ENCODE data around the gene E2F3.
A peak's percentile ranks its signal among the peaks of the same experiment; 100 is the strongest.

Gene E2F3

DNA sequence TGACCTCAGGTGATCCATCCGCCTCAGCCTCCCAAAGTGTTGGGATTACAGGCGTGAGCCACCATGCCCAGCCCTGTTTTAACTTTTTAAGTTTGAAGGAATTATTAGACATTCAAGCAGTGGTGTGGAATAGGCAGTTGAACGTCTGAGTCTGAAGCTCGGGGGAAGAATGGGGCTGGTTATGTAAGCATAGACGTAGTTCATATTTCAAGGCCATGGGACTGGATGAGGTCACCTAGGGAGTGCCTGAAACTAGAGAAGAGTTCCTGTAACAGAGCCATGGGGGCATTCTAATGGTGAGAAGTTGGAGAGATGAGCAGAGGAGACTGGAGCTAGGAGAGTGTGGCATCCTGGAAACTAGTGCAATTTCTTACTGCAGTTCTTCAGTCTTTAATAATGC is 139.0 kb downstream of the E2F3 start:
- TF ChIP-seq, protein P1, sequence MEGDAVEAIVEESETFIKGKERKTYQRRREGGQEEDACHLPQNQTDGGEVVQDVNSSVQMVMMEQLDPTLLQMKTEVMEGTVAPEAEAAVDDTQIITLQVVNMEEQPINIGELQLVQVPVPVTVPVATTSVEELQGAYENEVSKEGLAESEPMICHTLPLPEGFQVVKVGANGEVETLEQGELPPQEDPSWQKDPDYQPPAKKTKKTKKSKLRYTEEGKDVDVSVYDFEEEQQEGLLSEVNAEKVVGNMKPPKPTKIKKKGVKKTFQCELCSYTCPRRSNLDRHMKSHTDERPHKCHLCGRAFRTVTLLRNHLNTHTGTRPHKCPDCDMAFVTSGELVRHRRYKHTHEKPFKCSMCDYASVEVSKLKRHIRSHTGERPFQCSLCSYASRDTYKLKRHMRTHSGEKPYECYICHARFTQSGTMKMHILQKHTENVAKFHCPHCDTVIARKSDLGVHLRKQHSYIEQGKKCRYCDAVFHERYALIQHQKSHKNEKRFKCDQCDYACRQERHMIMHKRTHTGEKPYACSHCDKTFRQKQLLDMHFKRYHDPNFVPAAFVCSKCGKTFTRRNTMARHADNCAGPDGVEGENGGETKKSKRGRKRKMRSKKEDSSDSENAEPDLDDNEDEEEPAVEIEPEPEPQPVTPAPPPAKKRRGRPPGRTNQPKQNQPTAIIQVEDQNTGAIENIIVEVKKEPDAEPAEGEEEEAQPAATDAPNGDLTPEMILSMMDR (conservative IDR thresholded peaks at IDR 0.05; ENCODE audit: control insufficient read depth, insufficient read depth, low read depth, low read length), result no peak
- H3K4me3 ChIP-seq (ENCODE audit: control insufficient read depth, low read depth, low read length), result no peak overlapping the region
- DNase-seq (ENCODE audit: low read depth), result peak; percentile 74

DNA sequence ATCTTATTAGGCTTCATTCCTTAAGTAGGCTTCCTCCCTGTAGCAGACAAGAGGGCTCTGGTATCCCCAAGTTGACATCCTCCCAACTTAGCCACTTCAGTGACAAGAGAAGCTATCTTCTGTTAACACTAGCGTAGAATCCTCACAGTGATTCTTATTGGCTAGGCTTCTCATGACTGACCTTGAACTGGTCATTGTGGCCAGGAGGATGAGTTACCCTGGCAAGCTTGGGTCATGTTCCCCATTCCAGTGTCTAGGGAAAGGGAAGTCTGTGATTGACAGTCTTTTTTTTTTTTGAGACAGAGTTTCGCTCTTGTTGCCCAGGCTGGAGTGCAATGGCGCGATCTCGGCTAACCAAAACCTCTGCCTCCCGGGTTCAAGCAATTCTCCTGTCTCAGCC is 139.7 kb downstream of the E2F3 start:
- H3K4me3 ChIP-seq (ENCODE audit: control insufficient read depth, low read depth, low read length), result no peak overlapping the region
- TF ChIP-seq, protein P1 (conservative IDR thresholded peaks at IDR 0.05; ENCODE audit: control insufficient read depth, insufficient read depth, low read depth, low read length), result no peak
- no peak for DNase-seq (ENCODE audit: low read depth)

DNA sequence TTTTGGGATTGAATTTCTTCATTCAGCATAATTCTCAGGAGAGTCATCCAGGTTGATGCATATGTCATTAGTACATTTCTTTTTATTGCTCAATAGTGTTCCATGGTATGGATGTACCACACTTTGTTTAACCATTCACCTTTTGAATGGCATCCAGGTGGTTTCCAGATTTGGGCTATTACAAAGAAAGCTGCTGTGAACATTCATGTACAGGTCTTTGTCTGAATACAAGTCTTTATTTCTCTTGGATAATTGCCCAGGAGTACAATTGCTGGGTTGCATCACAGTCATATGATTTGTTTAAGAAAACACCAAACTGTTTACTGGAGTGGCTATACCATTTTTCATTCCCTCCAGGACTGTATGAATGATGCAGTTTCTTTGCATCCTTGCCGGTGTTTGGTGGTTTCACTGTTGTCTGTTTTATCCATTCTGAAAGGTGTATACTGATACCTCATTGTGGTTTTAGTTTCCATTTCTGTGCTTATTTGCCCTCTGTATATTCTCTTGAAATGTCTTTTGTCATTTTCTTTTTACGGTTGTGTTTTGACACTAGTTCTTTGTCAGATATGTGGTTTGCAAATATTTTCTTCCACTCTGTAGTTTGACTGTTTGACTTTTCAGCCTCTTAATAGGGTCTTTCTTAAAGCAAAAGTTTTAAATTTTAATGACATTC is 141.4 kb downstream of the E2F3 start:
- TF ChIP-seq, protein P1 (conservative IDR thresholded peaks at IDR 0.05; ENCODE audit: control insufficient read depth, insufficient read depth, low read depth, low read length), result no peak
- H3K4me3 ChIP-seq (ENCODE audit: control insufficient read depth, low read depth, low read length), result no peak overlapping the region
- DNase-seq (ENCODE audit: low read depth), result peak; percentile 88
